ENCODE results near the gene ANTXR1. TPM values are rescaled to one million over a fixed set of nuclear protein-coding genes. Genes with fewer than 3 reads are reported as not detected.

The ANTXR1 gene
- total and polyA plus RNA-seq, 2 donors (not counting 1 experiment from before 2014, with no cell fraction given), result 44.6 to 101 TPM

DNA sequence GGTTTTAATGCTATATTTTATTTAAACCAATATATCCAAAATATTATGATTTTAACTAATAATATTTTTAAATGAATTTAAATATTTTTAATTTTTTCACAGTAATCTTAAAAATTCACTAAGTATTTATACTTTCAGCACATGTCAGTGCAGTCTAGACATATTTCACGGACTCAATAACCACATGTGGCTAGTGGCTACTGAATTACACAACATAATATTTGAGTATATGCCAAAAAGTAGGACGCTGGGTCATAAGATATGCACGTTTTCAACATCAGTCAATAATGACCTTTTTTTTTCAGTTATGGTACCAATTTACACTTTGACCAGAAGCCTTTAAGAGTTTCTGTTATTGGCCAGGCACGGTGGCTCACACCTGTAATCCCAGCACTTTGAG is 256.4 kb downstream of the ANTXR1 start:
- Histone ChIP-seq H3K4me3 (replicated peaks in 1 of 4; ENCODE audit: control extremely low read depth in 1 of 4, insufficient read depth in 1 of 4, low read depth in 3 of 4, low read length in 4 of 4) (no peak overlapping the region), H3K4me2 (ENCODE audit: extremely low read depth, insufficient read depth, low read length) (no peak overlapping the region), H4K20me1 (ENCODE audit: control insufficient read depth, extremely low read depth, insufficient read depth, low read length) (no peaks in the 10 kb centered on the region), H2AFZ (ENCODE audit: low read length) (no peak overlapping the region), H3K27ac (ENCODE audit: insufficient read depth, low read length) (no peak overlapping the region), H3K4me1 (ENCODE audit: control insufficient read depth, extremely low read depth, insufficient read depth, low read length) (no peaks in the 10 kb centered on the region), H3K9ac (ENCODE audit: insufficient read depth, low read length) (no peak overlapping the region), H3K79me2 (ENCODE audit: control insufficient read depth, insufficient read depth, low read length) (no peaks in the 10 kb centered on the region), H3K27me3 (ENCODE audit: control insufficient read depth, insufficient read depth, low read length) (no peaks in the 10 kb centered on the region), H3K9me3 (ENCODE audit: control insufficient read depth, insufficient read depth, low read depth, low read length) (no peaks in the 10 kb centered on the region), H3K36me3 (ENCODE audit: control insufficient read depth, insufficient read depth, low read length) (no peaks in the 10 kb centered on the region)
- TF ChIP-seq, protein P1, sequence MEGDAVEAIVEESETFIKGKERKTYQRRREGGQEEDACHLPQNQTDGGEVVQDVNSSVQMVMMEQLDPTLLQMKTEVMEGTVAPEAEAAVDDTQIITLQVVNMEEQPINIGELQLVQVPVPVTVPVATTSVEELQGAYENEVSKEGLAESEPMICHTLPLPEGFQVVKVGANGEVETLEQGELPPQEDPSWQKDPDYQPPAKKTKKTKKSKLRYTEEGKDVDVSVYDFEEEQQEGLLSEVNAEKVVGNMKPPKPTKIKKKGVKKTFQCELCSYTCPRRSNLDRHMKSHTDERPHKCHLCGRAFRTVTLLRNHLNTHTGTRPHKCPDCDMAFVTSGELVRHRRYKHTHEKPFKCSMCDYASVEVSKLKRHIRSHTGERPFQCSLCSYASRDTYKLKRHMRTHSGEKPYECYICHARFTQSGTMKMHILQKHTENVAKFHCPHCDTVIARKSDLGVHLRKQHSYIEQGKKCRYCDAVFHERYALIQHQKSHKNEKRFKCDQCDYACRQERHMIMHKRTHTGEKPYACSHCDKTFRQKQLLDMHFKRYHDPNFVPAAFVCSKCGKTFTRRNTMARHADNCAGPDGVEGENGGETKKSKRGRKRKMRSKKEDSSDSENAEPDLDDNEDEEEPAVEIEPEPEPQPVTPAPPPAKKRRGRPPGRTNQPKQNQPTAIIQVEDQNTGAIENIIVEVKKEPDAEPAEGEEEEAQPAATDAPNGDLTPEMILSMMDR (conservative IDR thresholded peaks at IDR 0.05 in 1 of 2, IDR thresholded peaks at IDR 0.05 in 1 of 2; ENCODE audit: low read depth in 1 of 2, low read length in 2 of 2), result no peak
- no peak for TF ChIP-seq EZH2 (IDR thresholded peaks at IDR 0.05; ENCODE audit: low read length, missing control alignments)
- peak in 1 of 2 donors; percentile 23 for DNase-seq (ENCODE audit: low read depth in 2 of 2)

DNA sequence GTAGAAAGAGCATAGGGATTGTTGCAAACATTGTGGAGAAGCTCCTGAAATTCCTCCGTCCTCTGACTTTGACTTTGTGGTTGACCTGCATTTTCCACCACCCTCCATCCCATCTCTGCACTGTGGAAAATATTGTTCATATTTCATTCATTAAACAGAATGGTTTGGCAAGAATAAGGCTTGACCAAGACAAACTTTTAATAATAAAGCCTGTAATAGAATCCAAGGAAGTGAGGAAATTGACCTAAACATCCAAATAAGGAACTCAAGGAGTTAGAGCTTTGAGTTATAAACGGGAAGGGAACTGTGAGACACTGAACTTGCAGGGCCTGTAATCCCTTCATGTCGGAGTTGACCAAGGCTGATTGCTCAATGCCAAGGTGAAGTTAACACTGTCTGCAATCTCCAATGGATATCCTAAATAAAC is 258.9 kb downstream of the ANTXR1 start:
- H3K27ac ChIP-seq (ENCODE audit: insufficient read depth, low read length), result no peak overlapping the region
- no peak overlapping the region for H2AFZ ChIP-seq (ENCODE audit: low read length)
- no peak for TF ChIP-seq EZH2 (IDR thresholded peaks at IDR 0.05; ENCODE audit: low read length, missing control alignments)
- TF ChIP-seq, protein P1 (conservative IDR thresholded peaks at IDR 0.05 in 1 of 2, IDR thresholded peaks at IDR 0.05 in 1 of 2; ENCODE audit: low read depth in 1 of 2, low read length in 2 of 2), result no peak
- no peak overlapping the region for H3K4me2 ChIP-seq (ENCODE audit: extremely low read depth, insufficient read depth, low read length)
- H3K36me3 ChIP-seq (ENCODE audit: control insufficient read depth, insufficient read depth, low read length), result no peaks in the 10 kb centered on the region
- H3K27me3 ChIP-seq (ENCODE audit: control insufficient read depth, insufficient read depth, low read length), result no peaks in the 10 kb centered on the region
- no peaks in the 10 kb centered on the region for H4K20me1 ChIP-seq (ENCODE audit: control insufficient read depth, extremely low read depth, insufficient read depth, low read length)
- H3K9me3 ChIP-seq (ENCODE audit: control insufficient read depth, insufficient read depth, low read depth, low read length), result no peaks in the 10 kb centered on the region
- no peak overlapping the region for H3K4me3 ChIP-seq (replicated peaks in 1 of 4; ENCODE audit: control extremely low read depth in 1 of 4, insufficient read depth in 1 of 4, low read depth in 3 of 4, low read length in 4 of 4)
- H3K4me1 ChIP-seq (ENCODE audit: control insufficient read depth, extremely low read depth, insufficient read depth, low read length), result no peaks in the 10 kb centered on the region
- H3K9ac ChIP-seq (ENCODE audit: insufficient read depth, low read length), result no peak overlapping the region
- peak; percentile 68 to 86 for DNase-seq (ENCODE audit: low read depth in 2 of 2)
- no peaks in the 10 kb centered on the region for H3K79me2 ChIP-seq (ENCODE audit: control insufficient read depth, insufficient read depth, low read length)

DNA sequence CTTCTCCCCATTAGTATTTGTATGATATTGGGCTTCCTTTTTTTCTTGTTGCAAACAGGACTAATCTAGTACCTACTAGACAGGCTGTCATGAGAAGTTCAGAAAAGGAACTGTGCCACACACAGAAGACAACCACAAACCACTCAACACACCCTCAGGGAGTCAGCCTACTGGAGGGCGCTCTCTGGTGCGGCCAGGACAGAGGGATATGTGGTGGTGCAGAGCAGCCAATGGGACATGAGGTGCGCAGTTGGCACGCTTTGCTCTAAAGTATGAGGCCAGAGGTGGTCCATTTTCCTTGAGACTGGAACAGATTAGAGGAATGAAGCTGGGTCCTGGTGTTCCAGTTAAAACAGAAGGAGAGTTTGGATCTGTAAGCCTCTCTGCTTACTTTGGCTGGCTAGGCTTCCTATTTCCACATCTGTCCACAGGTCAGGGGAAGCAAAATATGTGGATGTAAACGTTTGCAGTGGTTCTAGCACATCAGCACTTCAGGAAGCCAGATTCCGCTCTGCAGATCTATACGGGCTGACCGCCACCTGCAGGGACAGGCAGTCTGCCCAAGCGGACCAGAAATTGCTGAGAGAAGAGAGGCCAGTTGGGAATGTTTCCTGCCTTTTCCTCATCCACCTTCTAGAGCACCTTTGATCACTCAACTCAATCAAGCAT is 260.0 kb downstream of the ANTXR1 start:
- Histone ChIP-seq H4K20me1 (ENCODE audit: control insufficient read depth, extremely low read depth, insufficient read depth, low read length) (no peaks in the 10 kb centered on the region), H3K4me3 (replicated peaks in 1 of 4; ENCODE audit: control extremely low read depth in 1 of 4, insufficient read depth in 1 of 4, low read depth in 3 of 4, low read length in 4 of 4) (no peak overlapping the region), H2AFZ (ENCODE audit: low read length) (no peak overlapping the region), H3K27ac (ENCODE audit: insufficient read depth, low read length) (no peak overlapping the region), H3K27me3 (ENCODE audit: control insufficient read depth, insufficient read depth, low read length) (no peaks in the 10 kb centered on the region), H3K4me1 (ENCODE audit: control insufficient read depth, extremely low read depth, insufficient read depth, low read length) (no peaks in the 10 kb centered on the region), H3K36me3 (ENCODE audit: control insufficient read depth, insufficient read depth, low read length) (no peaks in the 10 kb centered on the region), H3K4me2 (ENCODE audit: extremely low read depth, insufficient read depth, low read length) (no peak overlapping the region), H3K9ac (ENCODE audit: insufficient read depth, low read length) (no peak overlapping the region), H3K79me2 (ENCODE audit: control insufficient read depth, insufficient read depth, low read length) (no peaks in the 10 kb centered on the region), H3K9me3 (ENCODE audit: control insufficient read depth, insufficient read depth, low read depth, low read length) (no peaks in the 10 kb centered on the region)
- DNase-seq (ENCODE audit: low read depth in 2 of 2), result no peak
- TF ChIP-seq, protein P1 (conservative IDR thresholded peaks at IDR 0.05 in 1 of 2, IDR thresholded peaks at IDR 0.05 in 1 of 2; ENCODE audit: low read depth in 1 of 2, low read length in 2 of 2), result no peak
- no peak for TF ChIP-seq EZH2 (IDR thresholded peaks at IDR 0.05; ENCODE audit: low read length, missing control alignments)
